ENCODE data around the gene SYN1. TPM values are rescaled to one million over a fixed set of nuclear protein-coding genes. Genes with fewer than 3 reads are reported as not detected.
"Not testable (repeated sequence)": the region's sequence is repeated elsewhere in the genome, so short reads cannot be mapped to it uniquely, and the experiment has no call there.

The SYN1 gene
- 0.38 TPM in 1 of 2 replicates, not detected in the other for total RNA-seq (2014; rRNA removed; shearing (Covaris generic))

GRCh38 chrX:47619486-47620302, at the start of gene SYN1:
TSS of gene SYN1 (minus strand) at chrX:47619857. CDS start at chrX:47619728, 129 bp downstream.
- peak; percentile 53 for DNase-seq (ENCODE audit: low spot score)

- not testable (repeated sequence) for DNase-seq (ENCODE audit: low spot score)
Measured at GRCh38 chrX:47665797-47666196, 46.1 kb upstream of the SYN1 start.

DNA sequence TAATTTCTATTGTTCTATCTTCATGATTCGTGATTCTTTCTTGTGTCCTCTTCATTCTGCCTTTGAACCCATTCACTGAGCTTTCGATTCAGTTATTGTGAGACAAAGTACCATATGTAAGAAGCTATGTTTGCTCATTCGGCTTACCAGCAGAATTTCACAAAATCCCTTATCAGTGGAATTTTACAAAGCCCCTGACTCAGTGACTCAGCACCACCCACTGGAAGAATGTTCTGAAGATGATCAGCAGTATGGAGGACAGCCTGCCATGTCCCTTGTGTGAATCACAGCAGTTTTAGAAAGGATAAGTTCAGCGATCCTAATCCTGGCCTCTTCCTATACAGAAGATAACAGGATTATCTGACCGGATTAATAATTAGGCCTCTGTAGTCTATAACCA, 45.1 kb upstream of the SYN1 start:
- DNase-seq (ENCODE audit: low spot score) = no peak

GRCh38 chrX:47662144-47662657, 42.5 kb upstream of the SYN1 start:
- DNase-seq (ENCODE audit: low spot score) = peak; percentile 83

DNA sequence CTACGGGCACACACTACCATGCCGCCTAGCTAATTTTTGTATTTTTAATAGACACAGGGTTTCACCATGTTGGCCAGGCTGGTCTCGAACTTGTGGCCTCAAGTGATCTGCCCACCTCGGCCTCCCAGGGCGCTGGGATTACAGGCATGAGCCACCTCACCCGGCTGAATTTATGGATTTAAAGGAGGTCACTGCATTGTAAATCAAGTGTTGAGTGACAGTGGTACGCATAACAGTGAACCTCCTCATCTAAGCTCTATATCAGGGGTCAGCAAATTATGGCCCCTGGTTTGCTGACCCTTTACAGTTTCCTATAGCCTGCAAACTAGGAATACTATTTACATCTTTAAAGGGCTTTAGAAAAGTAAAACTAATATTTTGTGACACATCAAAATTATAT, 41.9 kb upstream of the SYN1 start:
- DNase-seq (ENCODE audit: low spot score) = no peak

DNA sequence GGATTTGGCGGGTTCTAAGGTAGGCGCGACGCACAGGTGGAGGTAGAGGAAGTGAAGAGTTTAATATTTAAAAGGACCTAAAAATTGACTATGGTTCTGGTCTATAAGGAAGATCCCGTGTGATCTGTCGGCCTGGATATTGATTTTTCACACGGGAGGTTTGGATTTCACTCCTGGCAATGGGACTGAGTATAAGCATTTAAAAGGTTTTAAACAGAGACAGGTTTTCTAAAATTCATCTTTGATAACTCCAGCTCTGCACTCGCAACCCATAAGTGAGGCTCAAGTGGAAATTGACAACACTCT, 39.7 kb upstream of the SYN1 start:
- no peak for DNase-seq (ENCODE audit: low spot score)

GRCh38 chrX:47658684-47659420, 39.2 kb upstream of the SYN1 start, which contains the start of gene UXT:
TSS of gene UXT (minus strand) at chrX:47659180. CDS start at chrX:47658927, 253 bp downstream.
- DNase-seq (ENCODE audit: low spot score) = peak; percentile 91

DNA sequence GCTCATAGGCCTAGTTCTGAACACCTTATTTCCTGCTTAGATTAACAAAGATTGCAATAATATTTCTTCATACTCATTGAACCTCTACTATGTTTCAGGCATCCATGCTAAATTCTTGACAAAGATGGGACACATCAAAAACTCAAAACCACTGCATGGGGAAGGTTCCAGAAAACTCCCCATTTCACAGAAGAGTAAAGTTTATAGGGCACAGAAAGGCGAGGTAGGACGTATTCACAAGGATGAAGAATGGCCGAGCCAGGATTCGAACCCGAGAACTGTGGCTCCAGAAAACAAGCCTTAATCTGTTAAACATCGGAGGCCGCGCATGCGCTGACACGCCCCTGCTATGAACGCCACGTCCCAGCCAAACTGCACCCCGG, 38.6 kb upstream of the SYN1 start:
- no peak for DNase-seq (ENCODE audit: low spot score)

GRCh38 chrX:47651043-47651905, 31.6 kb upstream of the SYN1 start:
- DNase-seq (ENCODE audit: low spot score) = no peak

DNA sequence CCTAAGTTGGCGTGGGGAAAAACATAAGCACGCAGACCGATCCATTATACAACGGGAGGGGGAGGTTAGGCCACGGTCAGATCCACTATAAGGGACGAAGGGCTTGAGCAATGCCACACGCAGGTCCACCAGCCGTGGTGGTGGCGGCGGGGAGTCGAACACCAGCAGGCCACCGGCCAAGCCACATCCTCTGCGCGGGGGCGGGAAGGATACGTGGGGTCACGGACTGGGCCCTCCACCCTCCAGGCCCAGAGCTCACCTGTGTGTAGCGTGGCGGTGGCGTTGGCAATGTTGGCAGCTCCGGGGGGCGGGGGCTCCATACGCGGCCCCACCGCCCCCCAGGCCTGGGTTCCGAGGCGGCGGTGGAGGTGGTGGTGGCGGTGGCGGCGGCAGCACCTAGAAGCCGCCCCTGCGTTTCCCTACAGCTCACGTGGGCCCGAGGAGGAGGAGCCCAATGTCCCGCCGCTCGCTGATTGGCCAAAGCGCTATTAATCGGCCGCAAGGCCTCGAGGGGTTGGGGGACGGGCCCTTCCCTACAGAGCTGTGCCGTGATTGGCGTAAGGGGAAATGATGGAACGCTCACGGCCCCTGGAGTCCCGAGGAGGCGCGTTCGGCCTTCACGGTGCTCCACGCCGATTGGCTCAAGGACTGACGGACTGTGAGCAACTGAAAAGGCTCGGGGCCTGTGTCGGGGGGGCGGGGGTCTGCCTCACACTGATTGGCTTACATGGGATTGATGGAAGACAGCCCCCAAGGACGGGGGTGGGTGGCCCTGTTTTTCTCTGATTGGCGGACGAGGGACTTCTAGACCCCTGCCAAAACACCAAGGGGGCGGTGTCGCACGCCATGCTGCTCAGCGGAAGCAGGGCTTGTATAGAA, 30.7 kb upstream of the SYN1 start, which contains the start of gene ELK1:
TSS of gene ELK1 (minus strand) at position 400 of the 879 bp plus-strand sequence. CDS start 9,122 bp downstream, outside the sequence.
- DNase-seq (ENCODE audit: low spot score) = peak; percentile 94

DNA sequence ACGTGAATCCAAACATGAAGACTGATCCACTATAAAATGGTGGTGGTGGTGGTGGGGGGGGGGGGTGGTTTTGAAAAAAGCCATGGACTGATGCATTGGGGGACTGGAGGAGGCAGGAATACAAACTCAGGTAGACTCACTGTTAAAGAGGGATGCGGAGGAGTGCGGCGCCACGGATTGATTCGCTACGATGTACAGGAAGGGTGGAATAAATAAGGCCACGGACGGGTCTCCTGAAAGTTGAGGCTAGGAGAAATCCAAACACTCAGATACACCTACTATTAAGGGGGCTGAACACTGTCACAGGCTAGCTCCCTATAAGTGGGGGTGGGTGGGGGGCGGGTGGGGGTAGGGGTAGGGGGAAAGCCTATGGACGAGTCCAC, 30.1 kb upstream of the SYN1 start:
- DNase-seq (ENCODE audit: low spot score) = no peak

- DNase-seq (ENCODE audit: low spot score) = no peak
Measured at GRCh38 chrX:47649271-47649670, 29.6 kb upstream of the SYN1 start.

GRCh38 chrX:47648376-47648775, 28.7 kb upstream of the SYN1 start:
- no peak for DNase-seq (ENCODE audit: low spot score)

DNA sequence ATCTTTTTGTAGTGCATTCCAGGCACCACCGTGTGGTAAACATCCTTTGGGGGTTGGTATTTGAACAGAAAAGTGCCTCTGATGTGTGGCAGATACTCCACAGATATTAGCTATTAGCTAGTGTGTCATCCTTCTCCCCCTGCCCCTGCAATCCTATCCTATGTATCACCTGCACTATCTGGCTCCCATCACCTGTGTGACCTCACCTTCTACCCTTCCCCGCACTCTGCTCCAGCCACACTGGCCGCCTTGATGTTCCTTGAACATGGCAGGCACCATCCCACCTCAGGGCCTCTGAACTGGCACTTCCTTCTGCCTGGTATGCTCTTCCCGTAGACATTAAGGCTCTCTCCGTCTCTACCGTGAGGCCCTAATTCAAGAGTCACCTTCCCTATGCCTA, 27.0 kb upstream of the SYN1 start:
- no peak for DNase-seq (ENCODE audit: low spot score)

- no peak for DNase-seq (ENCODE audit: low spot score)
Measured at GRCh38 chrX:47645530-47645929, 25.9 kb upstream of the SYN1 start.

- no peak for DNase-seq (ENCODE audit: low spot score)
Measured at GRCh38 chrX:47644557-47645091, 25.0 kb upstream of the SYN1 start.

DNA sequence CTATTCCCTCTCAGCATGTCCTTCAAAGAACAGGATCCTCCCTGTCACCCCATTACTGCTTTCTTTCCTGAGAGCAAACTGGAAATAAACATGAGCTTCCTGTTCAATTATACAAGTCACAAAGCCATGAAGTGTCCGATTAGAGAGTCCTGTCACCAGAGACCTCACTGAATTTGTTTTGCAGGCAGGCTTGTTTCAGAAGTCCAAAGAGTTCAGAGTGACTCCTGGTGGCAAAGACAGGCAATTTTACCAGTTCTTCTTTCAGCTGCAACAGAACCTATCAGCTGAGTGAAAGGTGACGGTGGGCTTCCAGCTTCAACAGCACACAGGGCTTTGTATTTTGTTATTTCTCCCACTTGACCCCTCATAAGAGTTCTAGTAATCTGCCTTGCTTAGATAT, 24.3 kb upstream of the SYN1 start:
- DNase-seq (ENCODE audit: low spot score) = no peak

GRCh38 chrX:47638816-47639215, 19.2 kb upstream of the SYN1 start:
- DNase-seq (ENCODE audit: low spot score) = no peak

DNA sequence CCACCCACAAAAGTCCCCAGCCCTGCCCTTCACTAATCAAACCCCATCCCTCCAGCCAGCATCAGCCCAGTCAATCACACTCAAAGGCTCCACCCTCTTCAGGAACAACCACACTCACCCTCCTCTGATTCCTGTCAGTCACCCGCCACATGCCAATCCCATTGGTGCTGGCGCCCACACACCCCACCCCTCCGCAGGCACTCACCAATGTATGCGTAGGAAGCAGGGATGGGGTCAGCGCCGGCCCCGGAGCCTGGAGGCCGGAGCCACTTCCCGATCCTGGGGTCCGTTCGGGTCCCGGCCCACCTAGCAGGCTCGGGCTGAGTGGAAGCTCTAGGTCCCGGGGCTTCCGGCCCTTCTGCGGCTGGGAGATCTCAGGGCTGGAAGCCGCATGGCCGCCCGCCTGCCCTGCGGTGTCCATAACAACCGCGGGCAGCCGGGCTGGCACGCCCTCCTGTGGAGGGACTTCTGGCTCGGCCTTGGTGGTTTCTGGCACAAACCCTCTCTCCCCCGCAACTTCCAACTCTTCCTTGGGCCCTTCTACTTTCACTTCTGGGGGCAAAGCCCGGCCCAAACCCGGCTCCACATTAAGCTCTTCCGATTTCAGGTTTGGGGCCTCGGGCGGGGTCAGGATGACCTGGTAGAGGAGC, 18.0 kb upstream of the SYN1 start:
- no peak for DNase-seq (ENCODE audit: low spot score)

All from A172 (cell line).